GM12878 (cell line): Measurements from ENCODE around the gene MEF2D. TPM values are rescaled to one million over a fixed set of nuclear protein-coding genes. Genes with fewer than 3 reads are reported as not detected.
A peak's percentile ranks its signal among the peaks of the same experiment; 100 is the strongest.

Experiments
- BHLHE40 ChIP-seq, 2 experiments: fragments of 450-650 bp in 1 of 2; IDR thresholded peaks; 2 replicates each; pipeline ENCODE4 v1.6.1; 2011 to 2017; ENCODE audit warnings: low read depth in 2 of 2, borderline replicate concordance in 1 of 2, improper control_type of control experiment in 1 of 2, low read length in 1 of 2, mild to moderate bottlenecking in 1 of 2
- CBX5 ChIP-seq: sonication (generic); IDR thresholded peaks from 2 replicates; pipeline ENCODE4 v1.6.1; 2016; ENCODE audit warnings: low read depth, moderate library complexity, mild to moderate bottlenecking, inconsistent platforms
- FOS ChIP-seq: IDR thresholded peaks from 3 replicates; pipeline ENCODE4 v1.6.1; 2011; ENCODE audit warnings: borderline replicate concordance; ENCODE audit not compliant: insufficient read length; ENCODE audit errors: extremely low read depth
- IKZF2 ChIP-seq, 2 experiments: fragments of 450-650 bp; IDR thresholded peaks; 2 replicates each; pipeline ENCODE4 v1.6.1; 2017; ENCODE audit warnings: mild to moderate bottlenecking in 2 of 2, moderate library complexity in 2 of 2
- KDM1A ChIP-seq: fragments of 200-600 bp; sonication (generic); IDR thresholded peaks from 2 replicates; pipeline ENCODE4 v1.6.1; 2016; ENCODE audit warnings: borderline replicate concordance
- MEF2B ChIP-seq: fragments of 450-650 bp; IDR thresholded peaks from 2 replicates; pipeline ENCODE4 v1.6.1; 2018; ENCODE audit warnings: mild to moderate bottlenecking, moderate library complexity; ENCODE audit not compliant: partially characterized antibody, poor library complexity, severe bottlenecking
- MTA3 ChIP-seq: IDR thresholded peaks from 2 replicates; pipeline ENCODE4 v1.6.1; 2012; ENCODE audit warnings: low read length, inconsistent platforms, borderline replicate concordance
- POLR2AphosphoS5 ChIP-seq: IDR thresholded peaks from 2 replicates; pipeline ENCODE4 v1.6.1; 2011; ENCODE audit warnings: mild to moderate bottlenecking, low read length, inconsistent platforms
- POU2F2 ChIP-seq: IDR thresholded peaks from 3 replicates; pipeline ENCODE4 v1.6.1; 2011; ENCODE audit warnings: low read depth, mild to moderate bottlenecking, low read length, borderline replicate concordance
- SIN3A ChIP-seq: IDR thresholded peaks from 2 replicates; pipeline ENCODE4 v1.6.1; 2012; ENCODE audit warnings: low read depth, low read length, improper control_type of control experiment
- TAF1 ChIP-seq: IDR thresholded peaks from 2 replicates; pipeline ENCODE4 v1.6.1; 2011; ENCODE audit warnings: mild to moderate bottlenecking, low read depth, low read length, borderline replicate concordance
- TARDBP ChIP-seq: IDR thresholded peaks from 2 replicates; pipeline ENCODE4 v1.6.1; 2016; ENCODE audit warnings: borderline replicate concordance
- YY1 ChIP-seq: IDR thresholded peaks from 2 replicates; pipeline ENCODE4 v1.6.1; 2011; ENCODE audit warnings: low read depth, mild to moderate bottlenecking, low read length
- ZBED1 ChIP-seq: IDR thresholded peaks from 2 replicates; pipeline ENCODE4 v1.6.1; 2016; ENCODE audit warnings: borderline replicate concordance
- ZNF622 ChIP-seq: fragments of 450-650 bp; IDR thresholded peaks from 2 replicates; pipeline ENCODE4 v1.6.1; 2017; ENCODE audit warnings: mild to moderate bottlenecking, inconsistent platforms
- ZZZ3 ChIP-seq: IDR thresholded peaks from 2 replicates; pipeline ENCODE4 v1.6.1; 2011; ENCODE audit warnings: low read depth; ENCODE audit not compliant: control insufficient read depth, insufficient read length
- polyA plus RNA-seq, 11 experiments: library from polyadenylated mRNA; depleted of rRNA in 4 of 11; unstranded in 6 of 11; stranded (reverse) in 5 of 11; fragments of >200 nt; fragmentation: Nextera tagmentation in 4 of 11; fragmentation: Illumina TruSeq in 1 of 11; extraction: Ambion mirVana in 4 of 11; extraction: Trizol in 1 of 11; gene quantifications; 1 replicate in 1 of 11; 2 replicates in 10 of 11; pipeline versions ENCODE4 v1.2.1 to v1.2.3, GENCODE V29; 2011 to 2016; ENCODE audit warnings: inconsistent platforms in 2 of 11, missing spikeins in 2 of 11, low read depth in 1 of 11
- total RNA-seq, 4 experiments: library from RNA; depleted of rRNA in 3 of 4; stranded (reverse); fragments of >200 nt in 3 of 4; fragmentation: Illumina TruSeq in 1 of 4; extraction: Trizol in 1 of 4; gene quantifications; 2 replicates each; pipeline versions ENCODE4 v1.2.1 to v1.2.3, GENCODE V29; 2013 to 2021
- TF ChIP-seq, protein P1 (sequence below): IDR thresholded peaks from 2 replicates; pipeline ENCODE4 v1.6.1; 2011; ENCODE audit warnings: mild to moderate bottlenecking, low read depth, low read length, moderate library complexity; ENCODE audit not compliant: insufficient replicate concordance
- TF ChIP-seq, protein P2 (sequence below): fragments of 150-350 bp; IDR thresholded peaks from 2 replicates; pipeline ENCODE4 v1.6.1; 2014; ENCODE audit warnings: mild to moderate bottlenecking, low read depth, low read length
- TF ChIP-seq, protein P3 (sequence below): IDR thresholded peaks from 2 replicates; pipeline ENCODE4 v1.6.1; 2012; ENCODE audit warnings: low read depth, low read length, improper control_type of control experiment
- TF ChIP-seq, protein P4 (sequence below), 3 experiments: IDR thresholded peaks in 2 of 3; conservative IDR thresholded peaks in 1 of 3; 2 replicates each; pipeline ENCODE4 v1.5.1; 2011; ENCODE audit warnings: low read depth in 3 of 3, low read length in 3 of 3, mild to moderate bottlenecking in 3 of 3, control low read depth in 2 of 3, moderate library complexity in 2 of 3, inconsistent platforms in 1 of 3, mixed read lengths in 1 of 3; ENCODE audit not compliant: control insufficient read depth in 2 of 3, insufficient read depth in 1 of 3; ENCODE audit errors: extremely low read depth in 1 of 3

Gene MEF2D
- total and polyA plus RNA-seq, 10 of the 15 experiments (the other 5 are each of a cell fraction or from before 2014, with no cell fraction given), result 0.61 to 53.0 (median 15.2) TPM

DNA sequence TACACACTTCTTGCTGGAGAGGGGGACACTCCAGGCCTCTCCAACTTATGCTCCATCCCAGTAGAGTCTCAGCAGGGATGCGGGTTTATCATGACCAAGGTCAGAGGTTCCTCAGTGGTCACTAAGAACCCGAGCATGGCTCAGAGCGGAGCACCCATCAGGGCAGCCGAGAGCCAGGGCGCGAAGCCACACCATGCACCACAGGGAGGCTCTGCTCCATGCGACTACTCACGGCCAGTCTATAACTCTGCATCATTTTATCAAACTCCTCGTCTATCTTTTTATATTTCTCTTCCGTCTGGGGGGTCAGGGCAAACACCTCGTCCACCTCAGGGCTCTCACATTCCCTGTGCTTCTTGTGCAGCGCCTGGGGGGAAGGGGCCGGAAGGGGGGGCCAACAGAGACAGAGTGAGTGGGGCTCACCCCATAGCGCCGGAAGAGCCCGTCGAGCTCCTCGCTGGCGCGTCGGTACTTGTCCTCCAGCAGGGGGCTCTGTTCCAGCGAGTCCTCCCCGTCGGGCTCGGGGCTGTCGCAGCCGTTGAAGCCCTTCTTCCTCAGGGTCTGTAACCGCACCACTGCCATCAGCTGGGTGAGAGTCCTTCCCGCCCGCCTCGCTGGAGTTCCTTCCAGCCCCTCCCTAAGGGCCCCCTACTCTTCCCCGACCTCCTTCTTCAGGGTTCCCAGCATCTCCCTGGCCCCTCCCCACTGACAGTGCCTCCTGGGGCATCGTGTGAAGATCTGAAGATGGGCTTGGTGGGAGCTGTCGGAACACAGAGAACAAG, 20.0 kb downstream of the MEF2D start (continued):
- TF ChIP-seq TAF1 (no peak), BHLHE40 (IDR thresholded peaks at IDR 0.05; ENCODE audit: borderline replicate concordance in 1 of 2, low read depth in 2 of 2, low read length in 1 of 2) (no peak), ZBED1 (no peak), ZZZ3 (no peak), YY1 (peak; percentile 90), MTA3 (no peak), POLR2AphosphoS5 (no peak), TARDBP (no peak), SIN3A (0 out of 2 replicates have a peak, but pooled peaks have one; percentile 24), FOS (no peak), KDM1A (no peak), ZNF622 (no peak), MEF2B (peak; percentile 36), IKZF2 (IDR thresholded peaks at IDR 0.05) (no peak), POU2F2 (0 out of 3 replicates have a peak, but pooled peaks have one; percentile 24), CBX5 (no peak)
- TF ChIP-seq, protein P1, sequence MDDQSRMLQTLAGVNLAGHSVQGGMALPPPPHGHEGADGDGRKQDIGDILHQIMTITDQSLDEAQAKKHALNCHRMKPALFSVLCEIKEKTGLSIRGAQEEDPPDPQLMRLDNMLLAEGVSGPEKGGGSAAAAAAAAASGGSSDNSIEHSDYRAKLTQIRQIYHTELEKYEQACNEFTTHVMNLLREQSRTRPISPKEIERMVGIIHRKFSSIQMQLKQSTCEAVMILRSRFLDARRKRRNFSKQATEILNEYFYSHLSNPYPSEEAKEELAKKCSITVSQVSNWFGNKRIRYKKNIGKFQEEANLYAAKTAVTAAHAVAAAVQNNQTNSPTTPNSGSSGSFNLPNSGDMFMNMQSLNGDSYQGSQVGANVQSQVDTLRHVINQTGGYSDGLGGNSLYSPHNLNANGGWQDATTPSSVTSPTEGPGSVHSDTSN, result no peak
- TF ChIP-seq, protein P2, sequence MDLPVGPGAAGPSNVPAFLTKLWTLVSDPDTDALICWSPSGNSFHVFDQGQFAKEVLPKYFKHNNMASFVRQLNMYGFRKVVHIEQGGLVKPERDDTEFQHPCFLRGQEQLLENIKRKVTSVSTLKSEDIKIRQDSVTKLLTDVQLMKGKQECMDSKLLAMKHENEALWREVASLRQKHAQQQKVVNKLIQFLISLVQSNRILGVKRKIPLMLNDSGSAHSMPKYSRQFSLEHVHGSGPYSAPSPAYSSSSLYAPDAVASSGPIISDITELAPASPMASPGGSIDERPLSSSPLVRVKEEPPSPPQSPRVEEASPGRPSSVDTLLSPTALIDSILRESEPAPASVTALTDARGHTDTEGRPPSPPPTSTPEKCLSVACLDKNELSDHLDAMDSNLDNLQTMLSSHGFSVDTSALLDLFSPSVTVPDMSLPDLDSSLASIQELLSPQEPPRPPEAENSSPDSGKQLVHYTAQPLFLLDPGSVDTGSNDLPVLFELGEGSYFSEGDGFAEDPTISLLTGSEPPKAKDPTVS, result no peak
- TF ChIP-seq, protein P3, sequence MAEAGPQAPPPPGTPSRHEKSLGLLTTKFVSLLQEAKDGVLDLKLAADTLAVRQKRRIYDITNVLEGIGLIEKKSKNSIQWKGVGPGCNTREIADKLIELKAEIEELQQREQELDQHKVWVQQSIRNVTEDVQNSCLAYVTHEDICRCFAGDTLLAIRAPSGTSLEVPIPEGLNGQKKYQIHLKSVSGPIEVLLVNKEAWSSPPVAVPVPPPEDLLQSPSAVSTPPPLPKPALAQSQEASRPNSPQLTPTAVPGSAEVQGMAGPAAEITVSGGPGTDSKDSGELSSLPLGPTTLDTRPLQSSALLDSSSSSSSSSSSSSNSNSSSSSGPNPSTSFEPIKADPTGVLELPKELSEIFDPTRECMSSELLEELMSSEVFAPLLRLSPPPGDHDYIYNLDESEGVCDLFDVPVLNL, result no peak
- TF ChIP-seq, protein P4, sequence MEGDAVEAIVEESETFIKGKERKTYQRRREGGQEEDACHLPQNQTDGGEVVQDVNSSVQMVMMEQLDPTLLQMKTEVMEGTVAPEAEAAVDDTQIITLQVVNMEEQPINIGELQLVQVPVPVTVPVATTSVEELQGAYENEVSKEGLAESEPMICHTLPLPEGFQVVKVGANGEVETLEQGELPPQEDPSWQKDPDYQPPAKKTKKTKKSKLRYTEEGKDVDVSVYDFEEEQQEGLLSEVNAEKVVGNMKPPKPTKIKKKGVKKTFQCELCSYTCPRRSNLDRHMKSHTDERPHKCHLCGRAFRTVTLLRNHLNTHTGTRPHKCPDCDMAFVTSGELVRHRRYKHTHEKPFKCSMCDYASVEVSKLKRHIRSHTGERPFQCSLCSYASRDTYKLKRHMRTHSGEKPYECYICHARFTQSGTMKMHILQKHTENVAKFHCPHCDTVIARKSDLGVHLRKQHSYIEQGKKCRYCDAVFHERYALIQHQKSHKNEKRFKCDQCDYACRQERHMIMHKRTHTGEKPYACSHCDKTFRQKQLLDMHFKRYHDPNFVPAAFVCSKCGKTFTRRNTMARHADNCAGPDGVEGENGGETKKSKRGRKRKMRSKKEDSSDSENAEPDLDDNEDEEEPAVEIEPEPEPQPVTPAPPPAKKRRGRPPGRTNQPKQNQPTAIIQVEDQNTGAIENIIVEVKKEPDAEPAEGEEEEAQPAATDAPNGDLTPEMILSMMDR (IDR thresholded peaks at IDR 0.05 in 2 of 3, conservative IDR thresholded peaks at IDR 0.05 in 1 of 3; ENCODE audit: control insufficient read depth in 2 of 3, extremely low read depth in 1 of 3, insufficient read depth in 1 of 3, low read depth in 3 of 3, low read length in 3 of 3), result peak; percentile 66 to 85 (median 69)
